HepG2 (cell line): Measurements from ENCODE around the gene CACNA1H.

Experiments
- CCAR2 ChIP-seq: fragments of 200-400 bp; formaldehyde crosslinking; optimal IDR thresholded peaks from 2 replicates; pipeline ENCODE3; 2018; ENCODE audit warnings: low read depth, mild to moderate bottlenecking, low read length, moderate library complexity
- NBN ChIP-seq: fragments of 450-650 bp; conservative IDR thresholded peaks from 2 replicates; pipeline ENCODE4 v1.6.1; 2017
- POLR2A ChIP-seq, 2 experiments: IDR thresholded peaks; 2 replicates each; pipeline ENCODE4 v1.6.1; 2011; ENCODE audit warnings: low read depth in 2 of 2, low read length in 2 of 2, mild to moderate bottlenecking in 1 of 2, moderate library complexity in 1 of 2; ENCODE audit not compliant: insufficient read depth in 1 of 2
- ZNF350 ChIP-seq: sonication (generic); formaldehyde crosslinking; IDR thresholded peaks from 2 replicates; pipeline ENCODE4 v1.4.0; 2020; ENCODE audit warnings: mild to moderate bottlenecking, low read depth, missing genetic modification reagents, borderline replicate concordance
- TF ChIP-seq, protein P1 (sequence below): IDR thresholded peaks from 2 replicates; pipeline ENCODE4 v1.6.1; 2016
- TF ChIP-seq, protein P2 (sequence below), 2 experiments: IDR thresholded peaks; 2 replicates each; pipeline ENCODE4 v1.6.1; 2011 to 2012; ENCODE audit warnings: low read length in 2 of 2, borderline replicate concordance in 1 of 2, low read depth in 1 of 2, mild to moderate bottlenecking in 1 of 2, moderate library complexity in 1 of 2

DNA sequence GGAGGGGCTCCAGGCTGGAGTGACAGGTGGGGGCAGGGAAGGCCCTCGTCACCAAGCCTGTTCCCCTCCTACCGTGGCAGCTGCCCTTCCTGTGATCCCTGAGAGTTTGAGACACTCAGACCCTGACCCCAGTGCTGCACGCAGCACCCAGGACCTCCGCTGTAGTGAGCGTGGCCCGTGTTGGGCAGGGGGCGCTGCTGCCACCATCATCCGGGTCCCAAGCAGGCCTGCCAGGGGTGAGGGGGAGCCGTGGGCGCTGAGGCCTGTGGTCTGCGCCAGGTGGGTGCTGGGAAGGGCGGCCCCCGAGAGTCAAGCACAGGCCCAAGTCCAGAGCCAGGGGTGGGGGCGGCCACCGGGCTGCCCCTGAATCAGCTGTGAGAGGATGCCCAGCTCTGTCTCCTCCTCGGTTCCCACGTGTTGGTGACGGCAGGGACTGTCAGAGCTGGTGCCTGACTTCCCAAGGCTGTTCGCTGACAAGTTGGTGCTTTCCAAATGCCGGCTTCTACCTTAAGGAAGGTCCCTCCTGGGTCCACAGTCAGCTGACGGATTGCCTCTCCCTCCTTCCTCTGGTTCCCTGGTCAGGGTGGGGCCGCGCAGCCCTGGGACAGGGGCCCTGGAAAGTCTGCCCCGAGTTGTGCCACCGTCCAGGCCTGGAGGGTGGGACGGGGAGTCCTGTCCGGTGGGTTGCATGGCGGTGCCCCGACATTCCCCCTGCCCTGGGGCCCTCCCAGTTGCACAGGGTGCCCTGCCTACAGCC lies 41.1 kb downstream of the CACNA1H start:
- TF ChIP-seq, protein P1, sequence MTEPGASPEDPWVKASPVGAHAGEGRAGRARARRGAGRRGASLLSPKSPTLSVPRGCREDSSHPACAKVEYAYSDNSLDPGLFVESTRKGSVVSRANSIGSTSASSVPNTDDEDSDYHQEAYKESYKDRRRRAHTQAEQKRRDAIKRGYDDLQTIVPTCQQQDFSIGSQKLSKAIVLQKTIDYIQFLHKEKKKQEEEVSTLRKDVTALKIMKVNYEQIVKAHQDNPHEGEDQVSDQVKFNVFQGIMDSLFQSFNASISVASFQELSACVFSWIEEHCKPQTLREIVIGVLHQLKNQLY (CRISPR knock-in tag): no peak
- TF ChIP-seq POLR2A (IDR thresholded peaks at IDR 0.05; ENCODE audit: insufficient read depth in 1 of 2, low read depth in 2 of 2, low read length in 2 of 2): no peak
- TF ChIP-seq ZNF350: no peak
- TF ChIP-seq NBN: no peak
- no peak for TF ChIP-seq CCAR2
- TF ChIP-seq, protein P2, sequence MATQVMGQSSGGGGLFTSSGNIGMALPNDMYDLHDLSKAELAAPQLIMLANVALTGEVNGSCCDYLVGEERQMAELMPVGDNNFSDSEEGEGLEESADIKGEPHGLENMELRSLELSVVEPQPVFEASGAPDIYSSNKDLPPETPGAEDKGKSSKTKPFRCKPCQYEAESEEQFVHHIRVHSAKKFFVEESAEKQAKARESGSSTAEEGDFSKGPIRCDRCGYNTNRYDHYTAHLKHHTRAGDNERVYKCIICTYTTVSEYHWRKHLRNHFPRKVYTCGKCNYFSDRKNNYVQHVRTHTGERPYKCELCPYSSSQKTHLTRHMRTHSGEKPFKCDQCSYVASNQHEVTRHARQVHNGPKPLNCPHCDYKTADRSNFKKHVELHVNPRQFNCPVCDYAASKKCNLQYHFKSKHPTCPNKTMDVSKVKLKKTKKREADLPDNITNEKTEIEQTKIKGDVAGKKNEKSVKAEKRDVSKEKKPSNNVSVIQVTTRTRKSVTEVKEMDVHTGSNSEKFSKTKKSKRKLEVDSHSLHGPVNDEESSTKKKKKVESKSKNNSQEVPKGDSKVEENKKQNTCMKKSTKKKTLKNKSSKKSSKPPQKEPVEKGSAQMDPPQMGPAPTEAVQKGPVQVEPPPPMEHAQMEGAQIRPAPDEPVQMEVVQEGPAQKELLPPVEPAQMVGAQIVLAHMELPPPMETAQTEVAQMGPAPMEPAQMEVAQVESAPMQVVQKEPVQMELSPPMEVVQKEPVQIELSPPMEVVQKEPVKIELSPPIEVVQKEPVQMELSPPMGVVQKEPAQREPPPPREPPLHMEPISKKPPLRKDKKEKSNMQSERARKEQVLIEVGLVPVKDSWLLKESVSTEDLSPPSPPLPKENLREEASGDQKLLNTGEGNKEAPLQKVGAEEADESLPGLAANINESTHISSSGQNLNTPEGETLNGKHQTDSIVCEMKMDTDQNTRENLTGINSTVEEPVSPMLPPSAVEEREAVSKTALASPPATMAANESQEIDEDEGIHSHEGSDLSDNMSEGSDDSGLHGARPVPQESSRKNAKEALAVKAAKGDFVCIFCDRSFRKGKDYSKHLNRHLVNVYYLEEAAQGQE (IDR thresholded peaks at IDR 0.05; ENCODE audit: borderline replicate concordance in 1 of 2, low read depth in 1 of 2, low read length in 2 of 2): no peak
